Measurements from ENCODE around the gene UBE2Q2.

GRCh38 chr15:75820206-75820605 lies 23.0 kb upstream of the UBE2Q2 start:
- TF ChIP-seq EZH2 (IDR thresholded peaks at IDR 0.05; ENCODE audit: insufficient read depth, poor library complexity, severe bottlenecking) (no peak), EZH2phosphoT487 (IDR thresholded peaks at IDR 0.05; ENCODE audit: insufficient read depth, low read depth) (no peak)
